Measurements from ENCODE around the gene EIF4H. TPM values are rescaled to one million over a fixed set of nuclear protein-coding genes. Genes with fewer than 3 reads are reported as not detected.

EIF4H gene
- total and polyA plus RNA-seq, 2 of the 8 experiments (the other 6 are each of a cell fraction or from before 2014, with no cell fraction given) = 323 to 382 TPM

GRCh38 chr7:74194686-74195085, 20.5 kb downstream of the EIF4H start:
- Histone ChIP-seq H3K27ac (ENCODE audit: low read depth, low read length) (no peak overlapping the region), H3K79me1 (ENCODE audit: low read depth, low read length) (peaks cover 8% of the 10 kb centered on the region; the same call in 1 of the 2 replicates), H3K9me3 (ENCODE audit: insufficient read depth in 2 of 2, low read depth in 1 of 2, low read length in 1 of 2) (no peaks in the 10 kb centered on the region), H2BK5ac (ENCODE audit: low read depth, low read length) (no peak overlapping the region), H3K4me2 (ENCODE audit: insufficient read depth in 1 of 2, low read depth in 2 of 2, low read length in 2 of 2) (no peak overlapping the region), H3K36me3 (ENCODE audit: control insufficient read depth in 2 of 4, insufficient read depth in 4 of 4, low read length in 3 of 4) (peaks cover 42 to 64% (median 56%) of the 10 kb centered on the region in 4 experiments), H3K23ac (ENCODE audit: insufficient read length) (no peak overlapping the region), H3K9ac (replicated peaks in 1 of 4; ENCODE audit: extremely low read depth in 1 of 4, low read depth in 3 of 4, low read length in 3 of 4) (no peak overlapping the region), H4K91ac (replicated peaks; ENCODE audit: insufficient read length, low read length) (no peak overlapping the region), H2BK15ac (ENCODE audit: low read length) (no peak overlapping the region), H4K8ac (ENCODE audit: extremely low read depth, insufficient read depth, low read length) (no peak overlapping the region), H3K4me1 (replicated peaks in 1 of 4; ENCODE audit: control insufficient read depth in 3 of 4, insufficient read depth in 4 of 4, low read length in 3 of 4) (no peaks in the 10 kb centered on the region), H3K18ac (ENCODE audit: extremely low read depth, low read length) (no peak overlapping the region; the same call in 1 of the 2 replicates), H3K23me2 (ENCODE audit: low read depth, low read length) (no peaks in the 10 kb centered on the region), H2BK12ac (ENCODE audit: low read depth, low read length) (no peak overlapping the region), H2AFZ (ENCODE audit: low read length) (no peak overlapping the region), H4K5ac (ENCODE audit: insufficient read length, low read depth, low read length) (no peak overlapping the region), H3K4ac (replicated peaks; ENCODE audit: insufficient read length, low read depth, low read length) (no peak overlapping the region), H3K79me2 (ENCODE audit: control insufficient read depth in 1 of 2, insufficient read depth in 2 of 2, low read length in 2 of 2) (peaks cover 0 to 7% of the 10 kb centered on the region in 2 experiments; a peak in 1 of 4 replicates), H2AK5ac (ENCODE audit: low read depth, low read length) (no peak overlapping the region), H3K27me3 (replicated peaks in 1 of 4; ENCODE audit: control insufficient read depth in 3 of 4, extremely low read depth in 1 of 4, insufficient read depth in 3 of 4, low read length in 3 of 4) (no peaks in the 10 kb centered on the region), H4K20me1 (replicated peaks in 1 of 2; ENCODE audit: control insufficient read depth in 1 of 2, insufficient read depth in 2 of 2, low read length in 2 of 2) (peaks cover 4 to 14% of the 10 kb centered on the region in 2 experiments), H2BK20ac (ENCODE audit: low read length) (no peak overlapping the region), H3K4me3 (ENCODE audit: extremely low read depth in 1 of 4, insufficient read depth in 2 of 4, low read depth in 3 of 4, low read length in 4 of 4) (no peak overlapping the region), H2BK120ac (replicated peaks; ENCODE audit: low read depth, low read length) (no peak overlapping the region), H3K56ac (replicated peaks; ENCODE audit: insufficient read length, low read depth, low read length) (no peak overlapping the region), H3K14ac (ENCODE audit: insufficient read length) (no peak overlapping the region)
- CTCF ChIA-PET (ENCODE audit: partially characterized antibody) = interaction anchor here (0.6 to 4.4 kb wide), 6 partner anchors 11 to 150 kb away, joined by 3 to 24 read pairs (median 4); no protein-coding TSS in a partner anchor
- TF ChIP-seq CREB1 (IDR thresholded peaks at IDR 0.05) (no peak), ATF3 (IDR thresholded peaks at IDR 0.05; ENCODE audit: insufficient read depth, low read depth, low read length) (no peak)
- DNase-seq (ENCODE audit: low read depth in 1 of 2, low spot score in 2 of 2) (no peak), FAIRE-seq (no peak)
- 94% methylated on average over 14 of the region's 14 CpGs; no CpG with 5 or more reads in 1 of the 2 experiments for WGBS, 2 experiments (ENCODE audit: extremely low coverage in 1 of 2, insufficient coverage in 1 of 2, insufficient read length in 1 of 2, insufficient replicate concordance in 2 of 2, low coverage in 1 of 2, low lambda C conversion rate in 2 of 2, missing lambda C conversion rate in 1 of 2)
- POLR2A ChIA-PET (ENCODE audit: partially characterized antibody) = interaction anchor here (0.8 to 2.0 kb wide), 2 partner anchors 10 to 12 kb away, joined by 3 to 6 read pairs; no protein-coding TSS in a partner anchor

Data from H1 (cell line).